H1 (cell line): Measurements from ENCODE around the gene MYO3A. TPM values are rescaled to one million over a fixed set of nuclear protein-coding genes. Genes with fewer than 3 reads are reported as not detected.

Experiments used
- CTCF ChIA-PET: fragments of 300-600 bp; sonication (Branson Sonifier 250); formaldehyde crosslinking; loops from one replicate; lab custom pipeline; 2021; ENCODE audit not compliant: partially characterized antibody; lab: Charles Lee
- POLR2A ChIA-PET: fragments of 300-600 bp; sonication (Branson Sonifier 250); formaldehyde crosslinking; loops from one replicate; lab custom pipeline; 2021; ENCODE audit warnings: inconsistent platforms; ENCODE audit not compliant: partially characterized antibody; lab: Charles Lee
- DNase-seq, 2 experiments: peaks; one replicate each; pipeline versions ENCODE4 v3.0.0 to v3.0.0-alpha.2; 2010 to 2022; ENCODE audit warnings: low spot score in 2 of 2, low read depth in 1 of 2, mixed read lengths in 1 of 2
- FAIRE-seq: peaks from 2 replicates; lab custom pipeline; 2011; peaks lifted over from hg19 to GRCh38; lab: Jason Lieb, UNC
- H2AFZ ChIP-seq: 2 replicates; pipeline ENCODE4 v1.8.1; 2012; ENCODE audit warnings: low read length, inconsistent platforms
- H2AK5ac ChIP-seq: 2 replicates; pipeline ENCODE4 v1.6.1; 2013; ENCODE audit warnings: low read depth, low read length
- H2BK120ac ChIP-seq: replicated peaks from 2 replicates; pipeline ENCODE3; 2013; ENCODE audit warnings: low read depth, low read length, inconsistent platforms
- H2BK12ac ChIP-seq: 2 replicates; pipeline ENCODE4 v1.6.1; 2013; ENCODE audit warnings: low read depth, low read length
- H2BK15ac ChIP-seq: 2 replicates; pipeline ENCODE4 v1.6.1; 2013; ENCODE audit warnings: low read length
- H2BK20ac ChIP-seq: 2 replicates; pipeline ENCODE4 v1.6.1; 2013; ENCODE audit warnings: low read length
- H2BK5ac ChIP-seq: 2 replicates; pipeline ENCODE4 v1.6.1; 2013; ENCODE audit warnings: low read depth, low read length
- H3K14ac ChIP-seq: 2 replicates; pipeline ENCODE4 v1.6.1; 2013; ENCODE audit warnings: inconsistent platforms; ENCODE audit not compliant: insufficient read length
- H3K18ac ChIP-seq: 2 replicates; pipeline ENCODE4 v1.6.1; 2013; ENCODE audit warnings: low read length; ENCODE audit errors: extremely low read depth
- H3K23ac ChIP-seq: 2 replicates; pipeline ENCODE4 v1.6.1; 2013; ENCODE audit warnings: inconsistent platforms; ENCODE audit not compliant: insufficient read length
- H3K23me2 ChIP-seq: 2 replicates; pipeline ENCODE4 v1.6.1; 2013; ENCODE audit warnings: low read depth, low read length
- H3K27ac ChIP-seq: 2 replicates; pipeline ENCODE4 v1.6.1; 2011; ENCODE audit warnings: low read depth, low read length, inconsistent platforms
- H3K27me3 ChIP-seq, 4 experiments: replicated peaks in 1 of 4; 1 replicate in 1 of 4; 2 replicates in 3 of 4; pipeline versions ENCODE4 v1.6.1 to v1.8.1; 2011 to 2013; ENCODE audit warnings: low read length in 3 of 4, mild to moderate bottlenecking in 3 of 4, inconsistent platforms in 2 of 4, mixed read lengths in 2 of 4, moderate library complexity in 1 of 4; ENCODE audit not compliant: control insufficient read depth in 3 of 4, insufficient read depth in 3 of 4; ENCODE audit errors: extremely low read depth in 1 of 4
- H3K36me3 ChIP-seq, 4 experiments: 2 replicates each; pipeline versions ENCODE4 v1.6.1 to v1.8.1; 2011 to 2013; ENCODE audit warnings: mild to moderate bottlenecking in 4 of 4, low read length in 3 of 4, moderate library complexity in 2 of 4, control low read depth in 1 of 4, inconsistent platforms in 1 of 4; ENCODE audit not compliant: insufficient read depth in 4 of 4, control insufficient read depth in 2 of 4
- H3K4ac ChIP-seq: replicated peaks from 2 replicates; pipeline ENCODE3; 2013; ENCODE audit warnings: low read length, low read depth, mixed read lengths, inconsistent platforms; ENCODE audit not compliant: insufficient read length
- H3K4me1 ChIP-seq, 4 experiments: replicated peaks in 1 of 4; 1 replicate in 1 of 4; 2 replicates in 3 of 4; pipeline versions ENCODE4 v1.6.1 to v1.8.1; 2011 to 2013; ENCODE audit warnings: low read length in 3 of 4, inconsistent platforms in 2 of 4, mixed read lengths in 1 of 4; ENCODE audit not compliant: insufficient read depth in 4 of 4, control insufficient read depth in 3 of 4
- H3K4me2 ChIP-seq, 2 experiments: 2 replicates each; pipeline versions ENCODE4 v1.6.1 to v1.8.1; 2011 to 2013; ENCODE audit warnings: low read depth in 2 of 2, low read length in 2 of 2, control low read depth in 1 of 2, inconsistent platforms in 1 of 2, mild to moderate bottlenecking in 1 of 2; ENCODE audit not compliant: insufficient read depth in 1 of 2
- H3K4me3 ChIP-seq, 4 experiments: fragments of 200-600, 300-600 bp in 1 of 4; sonication (generic), shearing (Covaris generic), sonication (Bioruptor Twin) in 1 of 4; 2 replicates each; pipeline versions ENCODE4 v1.5.1 to v1.8.1; 2011 to 2016; ENCODE audit warnings: low read length in 4 of 4, low read depth in 3 of 4, control low read depth in 2 of 4, inconsistent platforms in 2 of 4, mild to moderate bottlenecking in 2 of 4, mixed read lengths in 1 of 4, moderate library complexity in 1 of 4; ENCODE audit not compliant: insufficient read depth in 2 of 4; ENCODE audit errors: extremely low read depth in 1 of 4
- H3K56ac ChIP-seq: replicated peaks from 2 replicates; pipeline ENCODE3; 2013; ENCODE audit warnings: low read depth, mild to moderate bottlenecking, mixed read lengths, low read length, inconsistent platforms; ENCODE audit not compliant: insufficient read length
- H3K79me1 ChIP-seq: 2 replicates; pipeline ENCODE4 v1.6.1; 2013; ENCODE audit warnings: low read depth, low read length, control low read depth
- H3K79me2 ChIP-seq, 2 experiments: 2 replicates each; pipeline versions ENCODE4 v1.6.1 to v1.8.1; 2012 to 2013; ENCODE audit warnings: low read length in 2 of 2, mild to moderate bottlenecking in 2 of 2, inconsistent platforms in 1 of 2; ENCODE audit not compliant: insufficient read depth in 2 of 2, control insufficient read depth in 1 of 2
- H3K9ac ChIP-seq, 4 experiments: replicated peaks in 1 of 4; 1 replicate in 1 of 4; 2 replicates in 3 of 4; pipeline versions ENCODE4 v1.6.1 to v1.8.1; 2011 to 2013; ENCODE audit warnings: low read depth in 3 of 4, low read length in 3 of 4, control low read depth in 2 of 4, mild to moderate bottlenecking in 2 of 4, moderate library complexity in 2 of 4, inconsistent platforms in 1 of 4; ENCODE audit errors: extremely low read depth in 1 of 4
- H3K9me3 ChIP-seq, 2 experiments: 2 replicates each; pipeline versions ENCODE4 v1.6.1 to v1.8.1; 2012 to 2013; ENCODE audit warnings: mild to moderate bottlenecking in 2 of 2, moderate library complexity in 2 of 2, control low read depth in 1 of 2, inconsistent platforms in 1 of 2, low read depth in 1 of 2, low read length in 1 of 2, mixed read lengths in 1 of 2; ENCODE audit not compliant: insufficient read depth in 2 of 2
- H4K20me1 ChIP-seq, 2 experiments: replicated peaks in 1 of 2; 2 replicates each; pipeline versions ENCODE3 to v1.8.1; 2011 to 2013; ENCODE audit warnings: inconsistent platforms in 2 of 2, low read length in 2 of 2, mild to moderate bottlenecking in 1 of 2; ENCODE audit not compliant: insufficient read depth in 2 of 2, control insufficient read depth in 1 of 2
- H4K5ac ChIP-seq: 2 replicates; pipeline ENCODE4 v1.6.1; 2013; ENCODE audit warnings: low read length, low read depth, mixed read lengths, inconsistent platforms; ENCODE audit not compliant: insufficient read length
- H4K8ac ChIP-seq: 2 replicates; pipeline ENCODE4 v1.8.0; 2013; ENCODE audit warnings: mild to moderate bottlenecking, moderate library complexity, low read length, inconsistent platforms; ENCODE audit not compliant: insufficient read depth; ENCODE audit errors: extremely low read depth
- H4K91ac ChIP-seq: replicated peaks from 2 replicates; pipeline ENCODE3; 2013; ENCODE audit warnings: low read length, mixed read lengths, inconsistent platforms; ENCODE audit not compliant: insufficient read length
- RXRA ChIP-seq: IDR thresholded peaks from 2 replicates; pipeline ENCODE4 v1.6.1; 2011; ENCODE audit warnings: low read depth, mild to moderate bottlenecking, low read length, moderate library complexity; ENCODE audit not compliant: insufficient read depth
- WGBS, 2 experiments: shearing (Covaris generic) in 1 of 2; methylation state at CpG; one replicate each; pipeline versions ENCODE4 v1.1.6 to v1.1.7; 2013 to 2015; ENCODE audit warnings: low lambda C conversion rate in 2 of 2, mixed read lengths in 2 of 2, inconsistent platforms in 1 of 2, low coverage in 1 of 2, missing lambda C conversion rate in 1 of 2; ENCODE audit not compliant: insufficient replicate concordance in 2 of 2, insufficient coverage in 1 of 2, insufficient read length in 1 of 2; ENCODE audit errors: extremely low coverage in 1 of 2, missing lambda C conversion rate in 1 of 2; 5-methylcytosine and 5-hydroxymethylcytosine counted together
- polyA plus RNA-seq, 7 experiments: library from polyadenylated mRNA; depleted of rRNA in 3 of 7; stranded (reverse) in 5 of 7; unstranded in 2 of 7; fragments of >200 nt in 5 of 7; fragments of 200-250 nt in 2 of 7; gene quantifications; 1 replicate in 5 of 7; 2 replicates in 1 of 7; 4 replicates in 1 of 7; pipeline versions ENCODE4 v1.2.1 to v1.2.3, GENCODE V29; 2011 to 2013; ENCODE audit warnings: missing spikeins in 2 of 7, mixed read lengths in 2 of 7
- total RNA-seq: library from RNA; stranded (reverse); fragmentation: NEBNext Ultra II Directional; extraction: Animal tissue kit (Norgen Biotek cat#: 25700); gene quantifications from 2 replicates; pipeline ENCODE4 v1.2.1, GENCODE V29; 2021

The MYO3A gene
- total and polyA plus RNA-seq, 2 of the 8 experiments (the other 6 are each of a cell fraction or from before 2014, with no cell fraction given): 3.9 to 5.3 TPM

- DNase-seq (no peak), FAIRE-seq (no peak)
- no peak overlapping the region for H3K9ac ChIP-seq
- H3K4me3 ChIP-seq: no peak overlapping the region
- H3K4me1 ChIP-seq: no peaks in the 10 kb centered on the region
- no peak overlapping the region for H3K27ac ChIP-seq
- H2AFZ ChIP-seq: no peak overlapping the region
- H2BK15ac ChIP-seq: no peak overlapping the region
- H2BK20ac ChIP-seq: no peak overlapping the region
- H3K56ac ChIP-seq: no peak overlapping the region
- ChIA-PET CTCF (interaction anchor here (0.7 kb wide), 1 partner anchor 102 kb away, joined by 3 read pairs; no protein-coding TSS in a partner anchor), POLR2A (no interaction called here)
- H3K14ac ChIP-seq: no peak overlapping the region
- H3K23me2 ChIP-seq: no peaks in the 10 kb centered on the region
- H3K27me3 ChIP-seq: no peaks in the 10 kb centered on the region
- H4K91ac ChIP-seq: no peak overlapping the region
- H2BK120ac ChIP-seq: no peak overlapping the region
- 0 out of 8 replicates have a peak, but pooled peaks cover 0 to 4% (median 0%) of the 10 kb centered on the region in 4 experiments for H3K36me3 ChIP-seq
- H3K18ac ChIP-seq: no peak overlapping the region
- no peak overlapping the region for H4K5ac ChIP-seq
- H3K4ac ChIP-seq: no peak overlapping the region
- no peak overlapping the region for H3K23ac ChIP-seq
- H3K9me3 ChIP-seq: peaks cover 4 to 5% of the 10 kb centered on the region in 2 experiments; a peak in 2 of 4 replicates
- H4K20me1 ChIP-seq: no peaks in the 10 kb centered on the region
- no peak overlapping the region for H4K8ac ChIP-seq
- no peaks in the 10 kb centered on the region for H3K79me2 ChIP-seq
- 82% methylated on average over 1 of the region's 1 CpG; no CpG with 5 or more reads in 1 of the 2 experiments for WGBS, 2 experiments
- no peak overlapping the region for H3K4me2 ChIP-seq
- no peak overlapping the region for H2BK5ac ChIP-seq
- no peak overlapping the region for H2AK5ac ChIP-seq
- no peaks in the 10 kb centered on the region for H3K79me1 ChIP-seq
- no peak overlapping the region for H2BK12ac ChIP-seq
- no peak for TF ChIP-seq RXRA
Measured at GRCh38 chr10:25978771-25979170, 44.7 kb downstream of the MYO3A start.
